Liver (tissue), 9 donors: ENCODE measurements around the gene CLDN6. TPM values are rescaled to one million over a fixed set of nuclear protein-coding genes. Genes with fewer than 3 reads are reported as not detected.

ENCODE experiments used
- DNase-seq: peaks from one replicate; pipeline ENCODE4 v3.0.0-alpha.2; 2017; ENCODE audit warnings: low spot score
- H3K27ac ChIP-seq, 2 donors: one replicate each; pipeline ENCODE4 v1.7.0; 2013; ENCODE audit warnings: inconsistent platforms in 2 of 2, low read length in 2 of 2, control low read depth in 1 of 2, low read depth in 1 of 2, mild to moderate bottlenecking in 1 of 2
- H3K27me3 ChIP-seq, 4 donors: one replicate each; pipeline versions ENCODE4 v1.6.1 to v1.7.0; 2013; ENCODE audit warnings: low read length in 3 of 4, inconsistent platforms in 1 of 4, mild to moderate bottlenecking in 1 of 4, moderate library complexity in 1 of 4; ENCODE audit not compliant: control insufficient read depth in 4 of 4, insufficient read depth in 4 of 4
- H3K36me3 ChIP-seq, 4 donors: one replicate each; pipeline versions ENCODE4 v1.6.1 to v1.7.0; 2013; ENCODE audit warnings: low read length in 3 of 4, mild to moderate bottlenecking in 3 of 4, low read depth in 1 of 4, moderate library complexity in 1 of 4; ENCODE audit not compliant: control insufficient read depth in 4 of 4, insufficient read depth in 3 of 4
- H3K4me1 ChIP-seq, 4 donors: one replicate each; pipeline versions ENCODE4 v1.6.1 to v1.7.0; 2013; ENCODE audit warnings: low read length in 3 of 4, mild to moderate bottlenecking in 3 of 4, moderate library complexity in 1 of 4; ENCODE audit not compliant: control insufficient read depth in 4 of 4, insufficient read depth in 4 of 4
- H3K4me3 ChIP-seq, 3 donors: one replicate each; pipeline versions ENCODE4 v1.6.1 to v1.7.0; 2013; ENCODE audit warnings: low read length in 3 of 3, control low read depth in 1 of 3, low read depth in 1 of 3, mild to moderate bottlenecking in 1 of 3
- H3K9ac ChIP-seq, 2 donors: one replicate each; pipeline ENCODE4 v1.7.0; 2013; ENCODE audit warnings: low read length in 2 of 2, mild to moderate bottlenecking in 2 of 2, moderate library complexity in 2 of 2, control low read depth in 1 of 2, low read depth in 1 of 2
- H3K9me3 ChIP-seq, 4 donors: one replicate each; pipeline versions ENCODE4 v1.6.1 to v1.7.0; 2013; ENCODE audit warnings: low read length in 3 of 4; ENCODE audit not compliant: control insufficient read depth in 4 of 4
- EGR1 ChIP-seq, 2 donors: IDR thresholded peaks; 2 replicates each; pipeline ENCODE4 v1.6.1; 2016 to 2018; ENCODE audit warnings: antibody characterized with exemption in 2 of 2, low read depth in 2 of 2
- FOXA1 ChIP-seq: IDR thresholded peaks from 2 replicates; pipeline ENCODE4 v1.6.1; 2016; ENCODE audit warnings: antibody characterized with exemption
- FOXA2 ChIP-seq: IDR thresholded peaks from 2 replicates; pipeline ENCODE4 v1.6.1; 2016; ENCODE audit warnings: antibody characterized with exemption
- GABPA ChIP-seq, 2 donors: IDR thresholded peaks in 1 of 2; conservative IDR thresholded peaks in 1 of 2; 2 replicates each; pipeline ENCODE4 v1.6.1; 2016; ENCODE audit warnings: antibody characterized with exemption in 2 of 2, mild to moderate bottlenecking in 1 of 2, moderate library complexity in 1 of 2
- HNF4A ChIP-seq, 2 donors: conservative IDR thresholded peaks; 2 replicates each; pipeline ENCODE4 v1.6.1; 2016; ENCODE audit warnings: antibody characterized with exemption in 2 of 2, mild to moderate bottlenecking in 2 of 2
- HNF4G ChIP-seq: IDR thresholded peaks from 2 replicates; pipeline ENCODE4 v1.6.1; 2016; ENCODE audit warnings: antibody characterized with exemption
- JUND ChIP-seq, 2 donors: IDR thresholded peaks; 2 replicates each; pipeline ENCODE4 v1.6.1; 2016; ENCODE audit warnings: antibody characterized with exemption in 2 of 2
- NR2F2 ChIP-seq: IDR thresholded peaks from 2 replicates; pipeline ENCODE4 v1.6.1; 2016; ENCODE audit warnings: antibody characterized with exemption
- RXRA ChIP-seq, 2 donors: IDR thresholded peaks; 2 replicates each; pipeline ENCODE4 v1.6.1; 2017 to 2018; ENCODE audit warnings: antibody characterized with exemption in 2 of 2, mild to moderate bottlenecking in 1 of 2
- SP1 ChIP-seq: IDR thresholded peaks from 2 replicates; pipeline ENCODE4 v1.6.1; 2018; ENCODE audit warnings: antibody characterized with exemption, mild to moderate bottlenecking
- TAF1 ChIP-seq: conservative IDR thresholded peaks from 2 replicates; pipeline ENCODE4 v1.6.1; 2016; ENCODE audit warnings: antibody characterized with exemption, mild to moderate bottlenecking
- YY1 ChIP-seq: IDR thresholded peaks from 2 replicates; pipeline ENCODE4 v1.6.1; 2016; ENCODE audit warnings: antibody characterized with exemption, mild to moderate bottlenecking
- WGBS: extraction: QIAGEN DNeasy Blood & Tissue Kit; methylation state at CpG from one replicate; pipeline ENCODE4 v1.1.7; 2013; 5-methylcytosine and 5-hydroxymethylcytosine counted together
- polyA plus RNA-seq, 2 donors: library from polyadenylated mRNA; stranded (reverse) in 1 of 2; unstranded in 1 of 2; fragments of 200-250 nt in 1 of 2; fragments of >200 nt in 1 of 2; fragmentation: Nextera tagmentation in 1 of 2; extraction: Ambion mirVana in 1 of 2; gene quantifications; one replicate each; pipeline versions ENCODE4 v1.2.1 to v1.2.3, GENCODE V29; 2013 to 2015
- total RNA-seq, 2 donors: library from RNA; depleted of rRNA; stranded (reverse); fragments of >200 nt; gene quantifications; one replicate each; pipeline ENCODE4 v1.2.3, GENCODE V29; 2014
- TF ChIP-seq, protein P1 (sequence below): IDR thresholded peaks from 2 replicates; pipeline ENCODE4 v1.6.1; 2016; ENCODE audit warnings: antibody characterized with exemption, mild to moderate bottlenecking
- TF ChIP-seq, protein P2 (sequence below): fragments of 150-350 bp; IDR thresholded peaks from 2 replicates; pipeline ENCODE4 v1.5.1; 2017; ENCODE audit warnings: improper control_type of control experiment, low read depth, low read length; ENCODE audit not compliant: missing input control
- TF ChIP-seq, protein P3 (sequence below): IDR thresholded peaks from 2 replicates; pipeline ENCODE4 v1.6.1; 2016; ENCODE audit warnings: antibody characterized with exemption
- donor health status: healthy.
- donor health status: healthy.
- donor health status: healthy.
- donor health status: healthy.
- donor health status: healthy.

CLDN6 gene
- total and polyA plus RNA-seq, 4 donors = 0.75 TPM; not detected in 3

DNA sequence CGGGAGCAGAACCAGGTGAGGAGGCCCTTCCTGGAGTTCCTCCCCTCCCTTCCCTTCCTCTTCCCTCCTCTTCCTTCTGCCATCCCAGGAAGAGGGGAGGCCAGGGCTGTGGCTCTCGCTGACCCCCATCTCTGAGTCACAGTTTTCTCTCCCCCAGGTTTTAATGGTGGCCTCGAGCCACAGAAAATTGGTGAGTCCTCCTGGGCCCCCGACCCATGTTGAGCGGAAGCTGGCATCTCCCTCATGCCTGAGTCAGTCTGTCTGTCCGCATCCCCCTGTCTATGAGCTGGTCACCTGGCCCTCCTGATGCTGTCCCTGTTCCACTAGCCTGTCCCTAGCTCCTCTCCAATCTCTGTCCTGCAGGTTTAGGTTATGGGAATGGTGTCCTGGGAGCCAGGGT is 18.1 kb downstream of the CLDN6 start:
- H3K9ac ChIP-seq = no peak overlapping the region
- no peak for DNase-seq
- 88% methylated on average over 6 of the region's 6 CpGs for WGBS

DNA sequence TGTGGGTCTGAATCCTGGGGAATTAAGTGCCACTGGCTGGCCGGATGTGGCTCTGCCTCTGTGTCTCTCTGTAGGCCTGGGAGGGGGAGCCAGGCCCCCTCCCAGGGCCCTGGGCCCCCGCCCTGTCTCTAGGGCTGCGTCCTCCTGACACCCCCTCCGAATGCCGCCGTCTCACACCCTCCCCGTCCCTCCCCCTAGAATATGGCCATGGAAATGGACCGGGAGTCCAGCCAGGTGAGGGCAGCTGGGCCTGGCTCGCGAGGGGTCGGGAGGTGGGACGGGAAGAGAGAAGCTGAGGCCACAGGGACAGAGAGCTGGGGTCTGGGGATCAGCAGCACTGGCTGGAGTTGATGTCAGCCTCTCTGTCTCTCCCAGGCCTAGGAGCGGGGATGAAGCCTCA is 21.7 kb downstream of the CLDN6 start:
- H3K4me3 ChIP-seq = no peak overlapping the region
- H3K9me3 ChIP-seq = no peaks in the 10 kb centered on the region
- no peak for DNase-seq
- no peaks in the 10 kb centered on the region for H3K4me1 ChIP-seq
- H3K27me3 ChIP-seq = no peaks in the 10 kb centered on the region
- 91% methylated on average over 13 of the region's 13 CpGs for WGBS
- TF ChIP-seq RXRA (IDR thresholded peaks at IDR 0.05) (no peak), FOXA2 (no peak), TAF1 (no peak), FOXA1 (no peak), YY1 (no peak), NR2F2 (no peak), JUND (IDR thresholded peaks at IDR 0.05) (no peak), GABPA (IDR thresholded peaks at IDR 0.05 in 1 of 2, conservative IDR thresholded peaks at IDR 0.05 in 1 of 2) (no peak), HNF4A (conservative IDR thresholded peaks at IDR 0.05) (no peak), EGR1 (IDR thresholded peaks at IDR 0.05; ENCODE audit: low read depth in 2 of 2) (no peak)
- TF ChIP-seq, protein P1, sequence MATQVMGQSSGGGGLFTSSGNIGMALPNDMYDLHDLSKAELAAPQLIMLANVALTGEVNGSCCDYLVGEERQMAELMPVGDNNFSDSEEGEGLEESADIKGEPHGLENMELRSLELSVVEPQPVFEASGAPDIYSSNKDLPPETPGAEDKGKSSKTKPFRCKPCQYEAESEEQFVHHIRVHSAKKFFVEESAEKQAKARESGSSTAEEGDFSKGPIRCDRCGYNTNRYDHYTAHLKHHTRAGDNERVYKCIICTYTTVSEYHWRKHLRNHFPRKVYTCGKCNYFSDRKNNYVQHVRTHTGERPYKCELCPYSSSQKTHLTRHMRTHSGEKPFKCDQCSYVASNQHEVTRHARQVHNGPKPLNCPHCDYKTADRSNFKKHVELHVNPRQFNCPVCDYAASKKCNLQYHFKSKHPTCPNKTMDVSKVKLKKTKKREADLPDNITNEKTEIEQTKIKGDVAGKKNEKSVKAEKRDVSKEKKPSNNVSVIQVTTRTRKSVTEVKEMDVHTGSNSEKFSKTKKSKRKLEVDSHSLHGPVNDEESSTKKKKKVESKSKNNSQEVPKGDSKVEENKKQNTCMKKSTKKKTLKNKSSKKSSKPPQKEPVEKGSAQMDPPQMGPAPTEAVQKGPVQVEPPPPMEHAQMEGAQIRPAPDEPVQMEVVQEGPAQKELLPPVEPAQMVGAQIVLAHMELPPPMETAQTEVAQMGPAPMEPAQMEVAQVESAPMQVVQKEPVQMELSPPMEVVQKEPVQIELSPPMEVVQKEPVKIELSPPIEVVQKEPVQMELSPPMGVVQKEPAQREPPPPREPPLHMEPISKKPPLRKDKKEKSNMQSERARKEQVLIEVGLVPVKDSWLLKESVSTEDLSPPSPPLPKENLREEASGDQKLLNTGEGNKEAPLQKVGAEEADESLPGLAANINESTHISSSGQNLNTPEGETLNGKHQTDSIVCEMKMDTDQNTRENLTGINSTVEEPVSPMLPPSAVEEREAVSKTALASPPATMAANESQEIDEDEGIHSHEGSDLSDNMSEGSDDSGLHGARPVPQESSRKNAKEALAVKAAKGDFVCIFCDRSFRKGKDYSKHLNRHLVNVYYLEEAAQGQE = no peak
- TF ChIP-seq, protein P2, sequence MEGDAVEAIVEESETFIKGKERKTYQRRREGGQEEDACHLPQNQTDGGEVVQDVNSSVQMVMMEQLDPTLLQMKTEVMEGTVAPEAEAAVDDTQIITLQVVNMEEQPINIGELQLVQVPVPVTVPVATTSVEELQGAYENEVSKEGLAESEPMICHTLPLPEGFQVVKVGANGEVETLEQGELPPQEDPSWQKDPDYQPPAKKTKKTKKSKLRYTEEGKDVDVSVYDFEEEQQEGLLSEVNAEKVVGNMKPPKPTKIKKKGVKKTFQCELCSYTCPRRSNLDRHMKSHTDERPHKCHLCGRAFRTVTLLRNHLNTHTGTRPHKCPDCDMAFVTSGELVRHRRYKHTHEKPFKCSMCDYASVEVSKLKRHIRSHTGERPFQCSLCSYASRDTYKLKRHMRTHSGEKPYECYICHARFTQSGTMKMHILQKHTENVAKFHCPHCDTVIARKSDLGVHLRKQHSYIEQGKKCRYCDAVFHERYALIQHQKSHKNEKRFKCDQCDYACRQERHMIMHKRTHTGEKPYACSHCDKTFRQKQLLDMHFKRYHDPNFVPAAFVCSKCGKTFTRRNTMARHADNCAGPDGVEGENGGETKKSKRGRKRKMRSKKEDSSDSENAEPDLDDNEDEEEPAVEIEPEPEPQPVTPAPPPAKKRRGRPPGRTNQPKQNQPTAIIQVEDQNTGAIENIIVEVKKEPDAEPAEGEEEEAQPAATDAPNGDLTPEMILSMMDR = no peak
- no peaks in the 10 kb centered on the region for H3K36me3 ChIP-seq
- H3K9ac ChIP-seq = no peak overlapping the region
- no peak overlapping the region for H3K27ac ChIP-seq

More for the DNA sequence above, 18.1 kb downstream of the CLDN6 start:
- no peak overlapping the region for H3K4me3 ChIP-seq
- no peaks in the 10 kb centered on the region for H3K36me3 ChIP-seq
- no peaks in the 10 kb centered on the region for H3K9me3 ChIP-seq
- no peaks in the 10 kb centered on the region for H3K27me3 ChIP-seq
- H3K4me1 ChIP-seq = peaks cover 0 to 2% (median 0%) of the 10 kb centered on the region in 4 donors
- no peak overlapping the region for H3K27ac ChIP-seq
- TF ChIP-seq SP1 = no peak
- TF ChIP-seq, protein P3, sequence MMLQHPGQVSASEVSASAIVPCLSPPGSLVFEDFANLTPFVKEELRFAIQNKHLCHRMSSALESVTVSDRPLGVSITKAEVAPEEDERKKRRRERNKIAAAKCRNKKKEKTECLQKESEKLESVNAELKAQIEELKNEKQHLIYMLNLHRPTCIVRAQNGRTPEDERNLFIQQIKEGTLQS = no peak
- TF ChIP-seq JUND (IDR thresholded peaks at IDR 0.05) = no peak
- TF ChIP-seq HNF4G = no peak
- TF ChIP-seq HNF4A (conservative IDR thresholded peaks at IDR 0.05) = no peak
